Measurements from ENCODE around the gene PTOV1.

- TF ChIP-seq CTCF (conservative IDR thresholded peaks at IDR 0.05; ENCODE audit: low read length) (no peak), EZH2phosphoT487 (IDR thresholded peaks at IDR 0.05; ENCODE audit: borderline replicate concordance, low read depth, low read length) (no peak)
These were observed 6.3 kb downstream of the PTOV1 start for GRCh38 chr19:49857061-49857837.
